Muscle of back (tissue), 11 donors: ENCODE data around the gene SFTA2. TPM values are rescaled to one million over a fixed set of nuclear protein-coding genes. Genes with fewer than 3 reads are reported as not detected.
A peak's percentile ranks its signal among the peaks of the same experiment; 100 is the strongest.
"Not testable (repeated sequence)": the region's sequence is repeated elsewhere in the genome, so short reads cannot be mapped to it uniquely, and the experiment has no call there.

Source experiments
- DNase-seq, 3 donors: peaks; one replicate each; pipeline versions ENCODE4 v3.0.0 to v3.0.0-alpha.2; 2013
- polyA plus RNA-seq, 10 donors: library from polyadenylated mRNA; unstranded; fragments of 120-200 nt; gene quantifications; one replicate each; pipeline ENCODE4 v1.2.1, GENCODE V29; 2013; ENCODE audit not compliant: insufficient read length in 10 of 10

Gene SFTA2
- polyA plus RNA-seq, 10 donors: 0.29 TPM; not detected in 9

- no peak for DNase-seq
Measured at GRCh38 chr6:30944051-30944450, 12.1 kb upstream of the SFTA2 start.

- DNase-seq: peak; percentile 15 to 54 (median 51)
Measured at GRCh38 chr6:30942338-30943060, 10.5 kb upstream of the SFTA2 start.

DNA sequence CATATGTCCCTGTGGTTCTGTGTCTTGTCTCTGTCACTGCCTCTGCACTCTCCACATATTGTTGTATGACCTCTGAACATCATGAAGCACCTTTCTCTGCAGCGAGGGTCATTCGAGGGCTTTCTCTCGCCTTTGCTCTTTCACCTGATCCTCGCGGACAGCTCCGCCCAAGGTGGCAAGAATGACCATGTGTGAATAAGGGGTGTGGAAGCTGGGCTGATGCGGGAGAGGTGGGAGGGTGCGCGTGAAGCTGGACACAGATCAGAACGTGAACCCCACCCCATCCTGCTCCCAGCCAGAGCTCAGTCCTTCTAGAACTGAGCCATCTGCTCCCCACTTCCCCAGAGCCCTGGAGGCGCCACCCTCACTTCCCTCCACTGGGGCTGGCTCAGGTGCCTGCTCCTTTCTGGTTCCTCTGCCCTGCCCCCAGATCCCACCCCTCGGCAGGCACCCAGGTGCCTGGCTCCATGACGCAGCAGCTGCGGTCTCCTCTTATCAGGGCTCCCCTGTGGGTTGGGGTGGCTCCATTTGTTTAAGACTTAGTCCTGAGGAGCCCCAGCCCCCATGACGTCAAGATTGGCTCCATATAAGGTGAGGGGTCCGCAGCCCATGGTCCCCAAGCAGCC, 8.5 kb upstream of the SFTA2 start, which contains the start of gene MUCL3:
Gene MUCL3 (plus strand): TSS at position 613 of the 626 bp plus-strand sequence. CDS start 27 bp downstream, outside the sequence.
- no peak for DNase-seq

DNA sequence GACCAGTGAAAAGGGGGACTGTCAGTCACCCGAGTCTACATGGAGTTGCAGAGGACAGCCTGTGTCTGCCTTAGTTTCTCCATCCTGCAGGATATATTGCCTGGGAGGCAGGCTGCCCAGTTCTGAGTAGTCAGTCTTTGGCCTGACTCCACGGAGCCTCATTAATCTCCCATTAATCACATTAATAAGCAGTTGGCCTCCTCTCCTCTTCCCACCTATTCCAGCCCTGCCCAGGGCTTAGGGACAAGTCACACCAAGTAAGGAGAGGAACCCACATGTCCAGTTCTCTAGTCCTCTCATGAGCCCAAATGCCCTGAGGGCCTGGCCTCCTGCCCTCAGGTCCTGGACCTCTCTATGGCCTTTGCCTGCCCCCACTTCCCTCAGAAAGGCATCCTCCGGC, 7.5 kb upstream of the SFTA2 start:
- DNase-seq: no peak

DNA sequence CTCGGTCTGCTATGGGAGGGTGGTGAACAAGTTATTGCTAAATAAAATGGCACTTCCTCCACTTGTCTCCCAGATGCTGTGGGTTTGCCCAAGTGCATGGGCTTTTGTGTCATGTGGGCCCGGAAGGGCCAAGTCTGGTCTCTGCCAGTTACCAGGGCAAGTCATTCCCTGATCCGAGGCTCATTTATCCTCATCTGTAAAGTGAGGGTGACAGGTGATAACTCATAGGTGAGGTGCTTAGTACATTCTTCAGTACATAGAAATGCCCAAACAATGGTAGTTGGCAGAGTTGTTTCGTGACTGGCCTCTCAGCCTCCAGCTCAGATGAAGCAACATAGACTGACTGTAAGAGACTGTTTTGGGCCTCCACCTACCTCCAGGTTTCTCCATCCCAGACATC, 6.8 kb upstream of the SFTA2 start:
- no peak for DNase-seq

GRCh38 chr6:30937265-30937664, 5.3 kb upstream of the SFTA2 start:
- DNase-seq: no peak

GRCh38 chr6:30935018-30935417, 3.0 kb upstream of the SFTA2 start:
- no peak for DNase-seq

GRCh38 chr6:30932665-30933365, 845 bp upstream of the SFTA2 start:
- no peak for DNase-seq

GRCh38 chr6:30931272-30931671, 698 bp downstream of the SFTA2 start:
- DNase-seq: no peak

- no peak for DNase-seq
Measured at GRCh38 chr6:30930506-30930905, 1.5 kb downstream of the SFTA2 start.

- no peak for DNase-seq
Measured at GRCh38 chr6:30928677-30929076, 3.3 kb downstream of the SFTA2 start.

GRCh38 chr6:30927080-30927479, 4.9 kb downstream of the SFTA2 start:
- not testable (repeated sequence) for DNase-seq

DNA sequence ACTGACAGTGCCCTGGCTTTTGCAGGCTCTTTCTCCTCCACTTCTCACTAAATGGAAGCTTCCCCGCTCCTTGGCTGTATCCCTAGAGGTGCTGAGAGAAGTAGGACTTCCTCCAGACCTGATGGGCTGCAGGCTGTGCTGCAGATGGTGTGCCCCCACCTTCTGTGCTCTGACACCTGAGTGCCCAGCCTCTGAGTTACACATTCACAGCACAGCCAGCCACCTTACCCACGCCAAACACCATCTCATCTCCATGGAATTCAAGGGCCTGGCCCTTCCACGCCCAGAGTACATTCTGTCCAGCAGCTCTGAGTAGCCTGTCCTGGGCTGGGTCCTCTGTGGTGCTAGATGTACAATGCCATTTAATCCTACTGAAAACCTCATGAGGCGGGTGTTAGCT, 5.3 kb downstream of the SFTA2 start:
- no peak for DNase-seq

GRCh38 chr6:30924040-30924627, 7.8 kb downstream of the SFTA2 start:
- DNase-seq: not testable (repeated sequence)

- DNase-seq: no peak
Measured at GRCh38 chr6:30922447-30922852, 9.5 kb downstream of the SFTA2 start.

- DNase-seq: no peak
Measured at GRCh38 chr6:30918670-30919069, 13.3 kb downstream of the SFTA2 start.

DNA sequence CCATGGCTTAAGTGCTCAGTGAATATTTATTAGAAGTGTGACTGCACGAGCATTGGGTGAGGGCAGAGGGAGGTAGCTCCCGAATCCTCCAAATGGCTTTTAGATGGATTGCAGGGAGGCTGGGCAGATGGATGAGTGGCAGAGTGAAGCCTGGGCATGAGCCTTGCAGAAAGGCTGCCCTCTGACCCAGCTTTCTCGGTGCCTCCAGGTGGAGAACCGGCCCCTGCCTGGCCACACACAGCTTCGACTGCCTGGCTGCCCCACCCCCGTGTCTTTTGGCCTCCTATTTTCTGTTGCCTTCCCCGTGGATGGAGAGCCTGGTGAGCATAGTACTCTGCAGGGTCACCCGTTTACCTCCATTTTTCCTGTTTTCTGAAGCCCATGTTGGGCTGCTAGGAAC, 14.5 kb downstream of the SFTA2 start:
- DNase-seq: no peak

GRCh38 chr6:30917041-30917440, 14.9 kb downstream of the SFTA2 start:
- DNase-seq: no peak

DNA sequence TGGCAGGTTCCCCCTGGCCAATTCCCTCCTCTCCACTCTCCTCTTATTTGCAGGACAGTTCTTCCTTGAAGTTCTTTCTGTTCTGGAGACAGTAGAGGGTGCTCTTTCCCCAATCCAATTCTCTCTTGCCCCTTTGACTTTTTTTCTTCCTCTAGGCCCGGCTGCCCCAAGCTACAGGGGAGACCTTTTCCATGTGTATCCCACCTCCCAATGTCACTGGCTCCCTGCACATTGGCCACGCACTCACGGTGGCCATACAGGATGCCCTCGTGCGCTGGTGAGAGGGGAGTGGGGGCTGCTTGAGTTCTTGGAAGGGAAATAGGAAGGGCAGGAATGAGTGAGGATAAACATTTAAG, 16.4 kb downstream of the SFTA2 start:
- peak; percentile 57 to 82 (median 63) for DNase-seq

GRCh38 chr6:30914854-30915590, 16.9 kb downstream of the SFTA2 start:
- DNase-seq: peak in 1 of 3 donors; percentile 58

DNA sequence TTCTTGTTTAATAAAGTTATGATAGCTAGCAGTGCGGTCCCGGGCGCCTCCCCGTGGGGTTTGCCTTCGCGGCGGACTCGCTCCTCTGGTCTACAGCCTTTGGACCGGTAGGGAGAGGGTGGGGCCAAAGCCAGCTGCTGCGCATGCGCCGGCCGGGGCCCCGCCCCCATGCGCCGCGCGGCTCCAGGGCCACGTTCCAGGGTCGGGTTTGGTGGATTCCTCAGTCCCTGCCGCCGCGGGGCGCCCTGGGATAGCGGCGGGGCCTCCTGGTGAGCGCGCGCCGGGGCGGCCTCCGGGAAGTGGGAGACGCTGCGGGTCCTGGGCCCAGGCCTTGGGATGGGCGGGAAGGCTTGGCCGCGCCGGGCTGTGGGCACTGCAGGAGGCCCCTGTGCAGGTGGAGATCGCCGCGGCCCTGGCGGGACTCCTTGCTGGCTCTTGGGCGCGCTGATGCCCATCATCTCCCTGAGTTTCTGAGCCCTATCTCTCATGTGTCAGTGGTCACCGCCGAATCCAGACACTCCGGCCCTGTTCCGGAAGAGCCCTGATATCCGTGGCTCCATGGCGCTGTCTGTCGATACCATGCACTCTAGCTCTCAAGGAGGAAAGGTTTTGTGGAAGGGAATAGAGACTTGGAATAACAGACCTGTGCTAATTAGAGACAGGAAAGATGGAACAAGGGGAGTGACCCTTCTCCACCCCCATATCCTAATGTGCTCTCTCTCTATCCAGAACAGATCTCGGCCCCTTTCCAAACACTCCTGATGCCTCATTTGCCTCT, 17.7 kb downstream of the SFTA2 start, which contains the start of gene VARS2:
Gene VARS2 (plus strand): TSS at position 163 of the 778 bp plus-strand sequence. CDS start 599 bp downstream, at position 762.
- DNase-seq: peak; percentile 92 to 97 (median 95)
